Myocyte (in vitro differentiated cells): ENCODE measurements around the gene CNTNAP2. TPM values are rescaled to one million over a fixed set of nuclear protein-coding genes. Genes with fewer than 3 reads are reported as not detected.
"Not testable (repeated sequence)": the region's sequence is repeated elsewhere in the genome, so short reads cannot be mapped to it uniquely, and the experiment has no call there.

Experiments used
- DNase-seq: peaks from one replicate; pipeline ENCODE4 v3.0.0-alpha.2; 2012; ENCODE audit warnings: low read depth
- total RNA-seq: library from RNA; depleted of rRNA; stranded (reverse); fragments of >200 nt; gene quantifications from 2 replicates; pipeline ENCODE4 v1.2.3, GENCODE V29; 2014

The CNTNAP2 gene
- total RNA-seq, 1 donor from 2014 or later: not detected

- no peak for DNase-seq
Observed at GRCh38 chr7:148274118-148274517, 2157.5 kb downstream of the CNTNAP2 start.

- DNase-seq: no peak
Observed at GRCh38 chr7:148275359-148275890, 2158.8 kb downstream of the CNTNAP2 start.

- no peak for DNase-seq
Observed at GRCh38 chr7:148276314-148277041, 2159.9 kb downstream of the CNTNAP2 start.

- no peak for DNase-seq
Observed at GRCh38 chr7:148277042-148277660, 2160.6 kb downstream of the CNTNAP2 start.

- DNase-seq: no peak
Observed at GRCh38 chr7:148286150-148286549, 2169.5 kb downstream of the CNTNAP2 start.

- no peak for DNase-seq
Observed at GRCh38 chr7:148287538-148287937, 2170.9 kb downstream of the CNTNAP2 start.

- DNase-seq: no peak
Observed at GRCh38 chr7:148288592-148289151, 2172.1 kb downstream of the CNTNAP2 start.

- no peak for DNase-seq
Observed at GRCh38 chr7:148289630-148290029, 2173.0 kb downstream of the CNTNAP2 start.

- DNase-seq: no peak
Observed at GRCh38 chr7:148290538-148290937, 2173.9 kb downstream of the CNTNAP2 start.

- no peak for DNase-seq
Observed at GRCh38 chr7:148291799-148292198, 2175.2 kb downstream of the CNTNAP2 start.

GRCh38 chr7:148296994-148297644 is 2180.5 kb downstream of the CNTNAP2 start:
- DNase-seq: no peak

- DNase-seq: not testable (repeated sequence)
Observed at GRCh38 chr7:148298768-148299167, 2182.2 kb downstream of the CNTNAP2 start.

GRCh38 chr7:148299350-148300276 is 2183.0 kb downstream of the CNTNAP2 start:
- DNase-seq: no peak

GRCh38 chr7:148302436-148302835 is 2185.8 kb downstream of the CNTNAP2 start:
- not testable (repeated sequence) for DNase-seq

GRCh38 chr7:148303295-148304082 is 2186.9 kb downstream of the CNTNAP2 start:
- DNase-seq: peak; percentile 36

GRCh38 chr7:148304083-148304335 is 2187.4 kb downstream of the CNTNAP2 start:
- no peak for DNase-seq

GRCh38 chr7:148304456-148304855 is 2187.9 kb downstream of the CNTNAP2 start:
- no peak for DNase-seq

- no peak for DNase-seq
Observed at GRCh38 chr7:148306759-148307158, 2190.2 kb downstream of the CNTNAP2 start.

- DNase-seq: no peak
Observed at GRCh38 chr7:148318102-148318811, 2201.7 kb downstream of the CNTNAP2 start.
